8988T (cell line): ENCODE results near the gene MIF4GD.
A peak's percentile ranks its signal among the peaks of the same experiment; 100 is the strongest.
"Not testable (repeated sequence)": the region's sequence is repeated elsewhere in the genome, so short reads cannot be mapped to it uniquely, and the experiment has no call there.

Source experiments
- DNase-seq: peaks from one replicate; pipeline ENCODE4 v3.0.0; 2011

Gene MIF4GD

GRCh38 chr17:75257228-75257627, 13.8 kb downstream of the MIF4GD start:
- DNase-seq = not testable (repeated sequence)

GRCh38 chr17:75255954-75256698, 14.9 kb downstream of the MIF4GD start:
- DNase-seq = not testable (repeated sequence)

- DNase-seq = no peak
Measured at GRCh38 chr17:75252039-75252816, 18.8 kb downstream of the MIF4GD start.

GRCh38 chr17:75250009-75250471, 21.0 kb downstream of the MIF4GD start:
- no peak for DNase-seq

- no peak for DNase-seq
Measured at GRCh38 chr17:75249564-75249963, 21.5 kb downstream of the MIF4GD start.

GRCh38 chr17:75246404-75246803, 24.6 kb downstream of the MIF4GD start:
- DNase-seq = no peak

- DNase-seq = no peak
Measured at GRCh38 chr17:75245011-75245410, 26.0 kb downstream of the MIF4GD start.

- DNase-seq = no peak
Measured at GRCh38 chr17:75244133-75244866, 26.7 kb downstream of the MIF4GD start.

GRCh38 chr17:75242461-75243042, 28.5 kb downstream of the MIF4GD start:
- no peak for DNase-seq

GRCh38 chr17:75241996-75242460, 29.0 kb downstream of the MIF4GD start:
- DNase-seq = no peak

- DNase-seq = no peak
Measured at GRCh38 chr17:75241502-75241901, 29.5 kb downstream of the MIF4GD start.

- no peak for DNase-seq
Measured at GRCh38 chr17:75241143-75241430, 29.9 kb downstream of the MIF4GD start.

- peak; percentile 73 for DNase-seq
Measured at GRCh38 chr17:75240394-75241142, 30.5 kb downstream of the MIF4GD start.

GRCh38 chr17:75239778-75240393, 31.1 kb downstream of the MIF4GD start:
- DNase-seq = no peak

- DNase-seq = no peak
Measured at GRCh38 chr17:75239214-75239613, 31.8 kb downstream of the MIF4GD start.

GRCh38 chr17:75238684-75239191, 32.3 kb downstream of the MIF4GD start:
- DNase-seq = peak; percentile 69

- no peak for DNase-seq
Measured at GRCh38 chr17:75238020-75238580, 32.9 kb downstream of the MIF4GD start.

- no peak for DNase-seq
Measured at GRCh38 chr17:75237100-75238014, 33.7 kb downstream of the MIF4GD start.

- no peak for DNase-seq
Measured at GRCh38 chr17:75232786-75233185, 38.2 kb downstream of the MIF4GD start.
